ENCODE measurements around the gene TMPRSS13.

GRCh38 chr11:117852309-117852708 lies 76.9 kb downstream of the TMPRSS13 start:
- TF ChIP-seq CTCF (IDR thresholded peaks at IDR 0.05) (no peak), POLR2A (IDR thresholded peaks at IDR 0.05) (no peak), EP300 (IDR thresholded peaks at IDR 0.05; ENCODE audit: low read depth) (no peak), POLR2AphosphoS5 (IDR thresholded peaks at IDR 0.05) (no peak)

Data from transverse colon (tissue), 4 donors.